ENCODE measurements around the gene SMARCD2.
"Not testable (repeated sequence)": the region's sequence is repeated elsewhere in the genome, so short reads cannot be mapped to it uniquely, and the experiment has no call there.

DNA sequence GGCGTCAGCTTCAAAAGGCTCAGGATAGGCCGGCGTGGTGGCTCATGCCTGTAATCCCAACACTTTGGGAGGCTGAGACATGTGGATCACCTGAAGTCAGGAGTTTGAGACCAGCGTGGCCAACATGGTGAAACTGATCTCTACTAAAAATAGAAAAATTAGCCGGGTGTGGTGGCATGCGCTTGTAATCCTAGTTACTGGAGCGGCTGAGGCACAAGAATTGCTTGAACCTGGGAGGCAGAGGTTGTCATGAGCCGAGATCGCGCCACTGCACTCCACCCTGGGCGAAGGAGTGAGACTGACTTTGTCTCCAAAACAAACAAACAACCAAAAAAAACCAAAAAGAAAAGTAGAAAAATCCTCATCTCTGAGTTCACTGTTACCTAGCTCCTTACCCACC lies 42.6 kb upstream of the SMARCD2 start:
- TF ChIP-seq, protein P1, sequence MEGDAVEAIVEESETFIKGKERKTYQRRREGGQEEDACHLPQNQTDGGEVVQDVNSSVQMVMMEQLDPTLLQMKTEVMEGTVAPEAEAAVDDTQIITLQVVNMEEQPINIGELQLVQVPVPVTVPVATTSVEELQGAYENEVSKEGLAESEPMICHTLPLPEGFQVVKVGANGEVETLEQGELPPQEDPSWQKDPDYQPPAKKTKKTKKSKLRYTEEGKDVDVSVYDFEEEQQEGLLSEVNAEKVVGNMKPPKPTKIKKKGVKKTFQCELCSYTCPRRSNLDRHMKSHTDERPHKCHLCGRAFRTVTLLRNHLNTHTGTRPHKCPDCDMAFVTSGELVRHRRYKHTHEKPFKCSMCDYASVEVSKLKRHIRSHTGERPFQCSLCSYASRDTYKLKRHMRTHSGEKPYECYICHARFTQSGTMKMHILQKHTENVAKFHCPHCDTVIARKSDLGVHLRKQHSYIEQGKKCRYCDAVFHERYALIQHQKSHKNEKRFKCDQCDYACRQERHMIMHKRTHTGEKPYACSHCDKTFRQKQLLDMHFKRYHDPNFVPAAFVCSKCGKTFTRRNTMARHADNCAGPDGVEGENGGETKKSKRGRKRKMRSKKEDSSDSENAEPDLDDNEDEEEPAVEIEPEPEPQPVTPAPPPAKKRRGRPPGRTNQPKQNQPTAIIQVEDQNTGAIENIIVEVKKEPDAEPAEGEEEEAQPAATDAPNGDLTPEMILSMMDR (IDR thresholded peaks at IDR 0.05): not testable (repeated sequence)
- TF ChIP-seq POLR2A (IDR thresholded peaks at IDR 0.05): not testable (repeated sequence)
